GM12878 (cell line): ENCODE data around the gene SPSB2. TPM values are rescaled to one million over a fixed set of nuclear protein-coding genes. Genes with fewer than 3 reads are reported as not detected.

Experiments
- ATAC-seq: fragments of 200-7000 bp; cut with Tn5 transposase; 3 replicates; pipeline ENCODE4 v1.9.1; 2020; ENCODE audit warnings: mild to moderate bottlenecking, moderate library complexity
- BruUV-seq: library from RNA; stranded (reverse); fragments of 400-500 nt; replicated peaks from 2 replicates; lab custom pipeline; 2021; lab: Mats Ljungman, UMichigan
- CTCF ChIA-PET: fragments of 300-600 bp; sonication (Branson Sonifier 250); formaldehyde crosslinking; extraction: SDS; loops from one replicate; lab custom pipeline; 2021; ENCODE audit warnings: inconsistent platforms; lab: Yijun Ruan, JAX
- POLR2A ChIA-PET: fragments of 350-600 bp; formaldehyde crosslinking; extraction: SDS; loops from one replicate; lab custom pipeline; 2021; ENCODE audit warnings: inconsistent platforms; lab: Charles Lee
- RAD21 ChIA-PET: fragments of 300-600 bp; sonication (Branson Sonifier 250); formaldehyde crosslinking; loops from one replicate; lab custom pipeline; 2023; ENCODE audit warnings: antibody characterized with exemption; ENCODE audit not compliant: unreplicated experiment; lab: Charles Lee
- SMC1A ChIA-PET: fragments of 300-600 bp; sonication (Branson Sonifier 250); formaldehyde crosslinking; loops from one replicate; lab custom pipeline; 2023; ENCODE audit not compliant: unreplicated experiment, uncharacterized antibody; lab: Charles Lee
- DNase-seq: peaks from one replicate; pipeline ENCODE4 v3.0.0-alpha.2; 2011; ENCODE audit warnings: low read depth, low spot score
- FAIRE-seq: peaks from 3 replicates; lab custom pipeline; 2011; peaks lifted over from hg19 to GRCh38; lab: Jason Lieb, UNC
- H2AFZ ChIP-seq: 2 replicates; pipeline ENCODE4 v1.6.0; 2011; ENCODE audit warnings: low read depth, low read length, control low read depth; ENCODE audit not compliant: control insufficient read depth
- H3K27ac ChIP-seq: 2 replicates; pipeline ENCODE4 v1.5.1; 2011; ENCODE audit warnings: control low read depth; ENCODE audit not compliant: control insufficient read depth, insufficient read depth
- H3K27me3 ChIP-seq, 2 experiments: replicated peaks in 1 of 2; 2 replicates each; pipeline versions ENCODE4 v1.6.0 to v1.6.1; 2011; ENCODE audit warnings: low read length in 1 of 2; ENCODE audit not compliant: control insufficient read depth in 2 of 2, insufficient read depth in 2 of 2
- H3K36me3 ChIP-seq, 2 experiments: 2 replicates each; pipeline ENCODE4 v1.5.1; 2011; ENCODE audit warnings: low read length in 1 of 2; ENCODE audit not compliant: control insufficient read depth in 2 of 2, insufficient read depth in 2 of 2
- H3K4me1 ChIP-seq: 2 replicates; pipeline ENCODE4 v1.6.1; 2011; ENCODE audit warnings: mild to moderate bottlenecking, low read length, moderate library complexity, mixed read lengths; ENCODE audit not compliant: control insufficient read depth, insufficient read depth
- H3K4me2 ChIP-seq: 2 replicates; pipeline ENCODE4 v1.6.0; 2011; ENCODE audit warnings: control low read depth; ENCODE audit not compliant: control insufficient read depth, insufficient read depth
- H3K4me3 ChIP-seq: fragments of 200-600 bp; sonication (generic); 2 replicates; pipeline ENCODE4 v1.5.1; 2016
- H3K79me2 ChIP-seq: 2 replicates; pipeline ENCODE4 v1.6.0; 2011; ENCODE audit warnings: low read length; ENCODE audit not compliant: control insufficient read depth, insufficient read depth
- H3K9ac ChIP-seq: 2 replicates; pipeline ENCODE4 v1.8.0; 2011; ENCODE audit warnings: low read length, control low read depth, mixed read lengths; ENCODE audit not compliant: control insufficient read depth, insufficient read depth
- H3K9me3 ChIP-seq: replicated peaks from 3 replicates; pipeline ENCODE4 v1.5.1; 2011; ENCODE audit warnings: mild to moderate bottlenecking, low read length; ENCODE audit not compliant: control insufficient read depth, insufficient read depth
- H4K20me1 ChIP-seq: 2 replicates; pipeline ENCODE4 v1.6.0; 2011; ENCODE audit not compliant: control insufficient read depth, insufficient read depth
- CBX5 ChIP-seq: sonication (generic); IDR thresholded peaks from 2 replicates; pipeline ENCODE4 v1.6.1; 2016; ENCODE audit warnings: low read depth, moderate library complexity, mild to moderate bottlenecking, inconsistent platforms
- ESRRA ChIP-seq: IDR thresholded peaks from 2 replicates; pipeline ENCODE4 v1.6.1; 2012; ENCODE audit warnings: mild to moderate bottlenecking, low read length, improper control_type of control experiment
- KLF5 ChIP-seq: fragments of 450-650 bp; IDR thresholded peaks from 2 replicates; pipeline ENCODE4 v1.6.1; 2014; ENCODE audit warnings: mild to moderate bottlenecking; ENCODE audit not compliant: partially characterized antibody
- RELA ChIP-seq: fragments of 450-650 bp; IDR thresholded peaks from 2 replicates; pipeline ENCODE4 v1.8.0; 2014; ENCODE audit warnings: borderline replicate concordance; ENCODE audit not compliant: partially characterized antibody
- SUPT20H ChIP-seq: IDR thresholded peaks from 2 replicates; pipeline ENCODE4 v1.6.1; 2011; ENCODE audit warnings: low read depth, mild to moderate bottlenecking, low read length, moderate library complexity, borderline replicate concordance; ENCODE audit not compliant: control insufficient read depth
- ZNF274 ChIP-seq: IDR thresholded peaks from one replicate; pipeline ENCODE4 v1.8.0; 2011; ENCODE audit not compliant: insufficient read length, insufficient read depth
- WGBS: methylation state at CpG from one replicate; pipeline ENCODE4 v1.1.6; 2016; ENCODE audit warnings: low lambda C conversion rate; ENCODE audit not compliant: insufficient replicate concordance, insufficient coverage; ENCODE audit errors: missing lambda C conversion rate; 5-methylcytosine and 5-hydroxymethylcytosine counted together
- in situ Hi-C: fragments of 300-500 bp; cut with MboI; formaldehyde crosslinking; loops from 9 replicates; pipeline ENCODE4 v1.14.3; 2018; ENCODE audit warnings: mixed read lengths
- intact Hi-C: fragments of 100-400 bp; cut with micrococcal nuclease; formaldehyde crosslinking; loops from one replicate; pipeline ENCODE4 v1.14.2; 2022; ENCODE audit not compliant: unreplicated experiment
- polyA plus RNA-seq, 11 experiments: library from polyadenylated mRNA; depleted of rRNA in 4 of 11; unstranded in 6 of 11; stranded (reverse) in 5 of 11; fragments of >200 nt; fragmentation: Nextera tagmentation in 4 of 11; fragmentation: Illumina TruSeq in 1 of 11; extraction: Ambion mirVana in 4 of 11; extraction: Trizol in 1 of 11; gene quantifications; 1 replicate in 1 of 11; 2 replicates in 10 of 11; pipeline versions ENCODE4 v1.2.1 to v1.2.3, GENCODE V29; 2011 to 2016; ENCODE audit warnings: inconsistent platforms in 2 of 11, missing spikeins in 2 of 11, low read depth in 1 of 11
- total RNA-seq, 4 experiments: library from RNA; depleted of rRNA in 3 of 4; stranded (reverse); fragments of >200 nt in 3 of 4; fragmentation: Illumina TruSeq in 1 of 4; extraction: Trizol in 1 of 4; gene quantifications; 2 replicates each; pipeline versions ENCODE4 v1.2.1 to v1.2.3, GENCODE V29; 2013 to 2021
- TF ChIP-seq, protein P1 (sequence below): IDR thresholded peaks from 2 replicates; pipeline ENCODE4 v1.6.1; 2011; ENCODE audit warnings: borderline replicate concordance, low read depth, mild to moderate bottlenecking, moderate library complexity, low read length; ENCODE audit not compliant: insufficient read depth, poor library complexity, severe bottlenecking
- TF ChIP-seq, protein P2 (sequence below): IDR thresholded peaks from 2 replicates; pipeline ENCODE4 v1.6.1; 2011; ENCODE audit warnings: mild to moderate bottlenecking, low read depth, low read length, moderate library complexity; ENCODE audit not compliant: insufficient replicate concordance

The SPSB2 gene
- total and polyA plus RNA-seq, 10 of the 15 experiments (the other 5 are each of a cell fraction or from before 2014, with no cell fraction given) = 0.08 to 5.6 (median 2.7) TPM

DNA sequence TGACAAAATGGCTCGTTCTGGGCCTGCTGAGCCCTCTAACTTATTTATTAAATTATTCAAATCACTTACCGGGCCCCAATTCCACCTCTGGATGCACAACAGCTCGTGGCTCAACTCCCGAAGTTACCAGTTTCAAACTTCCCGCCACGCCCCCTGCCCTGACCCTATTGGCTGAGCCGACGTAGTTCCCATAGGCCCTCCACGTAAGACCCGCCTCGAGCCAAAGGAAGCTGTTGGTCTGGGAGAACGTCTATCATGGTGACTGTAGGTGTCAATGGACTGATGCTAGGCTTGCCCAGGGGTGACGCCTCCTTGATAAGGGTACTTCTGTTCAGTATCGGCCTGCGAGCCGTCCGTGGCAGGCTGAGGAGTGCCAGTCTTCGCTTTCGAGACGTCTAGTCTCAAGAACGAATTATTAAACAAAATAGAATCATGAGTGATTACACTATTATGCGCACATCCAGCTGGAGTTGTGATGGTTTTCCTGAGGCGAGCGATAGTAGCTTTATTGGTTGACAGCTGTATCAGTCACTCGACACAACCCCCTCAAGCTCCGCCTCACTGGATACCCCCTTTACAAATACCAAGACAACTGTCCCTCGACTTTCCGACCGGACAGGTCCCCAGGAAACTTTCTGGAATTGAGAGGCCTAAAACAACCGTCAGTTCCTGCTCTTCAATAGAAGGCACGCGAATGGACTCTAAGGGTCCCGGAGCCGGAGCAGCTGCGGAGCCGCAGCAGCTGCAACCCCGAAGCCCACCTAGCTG is 21.8 kb downstream of the SPSB2 start, which contains the start of gene CDCA3 (continued):
- TF ChIP-seq, protein P1, sequence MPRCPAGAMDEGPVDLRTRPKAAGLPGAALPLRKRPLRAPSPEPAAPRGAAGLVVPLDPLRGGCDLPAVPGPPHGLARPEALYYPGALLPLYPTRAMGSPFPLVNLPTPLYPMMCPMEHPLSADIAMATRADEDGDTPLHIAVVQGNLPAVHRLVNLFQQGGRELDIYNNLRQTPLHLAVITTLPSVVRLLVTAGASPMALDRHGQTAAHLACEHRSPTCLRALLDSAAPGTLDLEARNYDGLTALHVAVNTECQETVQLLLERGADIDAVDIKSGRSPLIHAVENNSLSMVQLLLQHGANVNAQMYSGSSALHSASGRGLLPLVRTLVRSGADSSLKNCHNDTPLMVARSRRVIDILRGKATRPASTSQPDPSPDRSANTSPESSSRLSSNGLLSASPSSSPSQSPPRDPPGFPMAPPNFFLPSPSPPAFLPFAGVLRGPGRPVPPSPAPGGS = no peak
- TF ChIP-seq ZNF274 (no peak), SUPT20H (no peak), RELA (no peak)

DNA sequence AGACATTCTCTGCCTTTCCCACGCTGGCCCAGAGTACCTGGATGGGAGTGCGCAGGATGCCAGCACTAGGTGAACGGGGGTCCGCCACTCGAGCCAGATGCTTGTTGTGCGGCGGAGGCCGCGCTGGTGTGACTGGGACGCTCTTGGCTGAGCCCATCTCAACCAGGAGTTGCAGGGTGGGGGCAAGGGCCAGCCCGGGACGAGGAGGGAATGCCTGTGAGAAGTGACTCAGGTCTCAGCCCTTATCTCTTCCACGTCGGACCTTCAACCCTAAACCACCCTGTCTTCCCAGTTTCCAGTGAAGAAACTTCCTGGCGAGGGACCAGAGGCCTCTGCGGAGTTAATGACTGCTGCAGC is 22.3 kb downstream of the SPSB2 start:
- in situ Hi-C loops = no loop called here
- no peak for DNase-seq
- TSS peak; percentile 81 for BruUV-seq
- 39% methylated on average over 16 of the region's 16 CpGs for WGBS
- peak overlapping the region; percentile 71 for H3K9ac ChIP-seq
- ChIA-PET CTCF (interaction anchor here (0.9 to 9.9 kb wide), 8 partner anchors 17 to 313 kb away, joined by 3 to 173 read pairs (median 6); partner anchors contain the start of genes COPS7A, MLF2, PTPN6 and SPSB2), POLR2A (interaction anchor here (0.6 to 8.9 kb wide), 22 partner anchors 9 to 257 kb away, joined by 3 to 84 read pairs (median 6); partner anchors contain the start of genes C12orf57, C1RL, COPS7A and MLF2), SMC1A (interaction anchor here (0.6 to 5.0 kb wide), 10 partner anchors 10 to 406 kb away, joined by 3 to 26 read pairs (median 6); partner anchors contain the start of genes CD27, COPS7A, GNB3 and MLF2), RAD21 (interaction anchor here (0.6 to 5.6 kb wide), 14 partner anchors 8 to 281 kb away, joined by 3 to 42 read pairs (median 5); partner anchors contain the start of genes C12orf57, COPS7A, MLF2 and PTMS)
- TF ChIP-seq, protein P2, sequence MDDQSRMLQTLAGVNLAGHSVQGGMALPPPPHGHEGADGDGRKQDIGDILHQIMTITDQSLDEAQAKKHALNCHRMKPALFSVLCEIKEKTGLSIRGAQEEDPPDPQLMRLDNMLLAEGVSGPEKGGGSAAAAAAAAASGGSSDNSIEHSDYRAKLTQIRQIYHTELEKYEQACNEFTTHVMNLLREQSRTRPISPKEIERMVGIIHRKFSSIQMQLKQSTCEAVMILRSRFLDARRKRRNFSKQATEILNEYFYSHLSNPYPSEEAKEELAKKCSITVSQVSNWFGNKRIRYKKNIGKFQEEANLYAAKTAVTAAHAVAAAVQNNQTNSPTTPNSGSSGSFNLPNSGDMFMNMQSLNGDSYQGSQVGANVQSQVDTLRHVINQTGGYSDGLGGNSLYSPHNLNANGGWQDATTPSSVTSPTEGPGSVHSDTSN = no peak
- TF ChIP-seq CBX5 = no peak
- no peak for TF ChIP-seq KLF5
- no peak for TF ChIP-seq ESRRA
- peaks cover 2 to 15% of the 10 kb centered on the region in 2 experiments for H3K36me3 ChIP-seq
- H3K27ac ChIP-seq = peak overlapping the region; percentile 72
- H2AFZ ChIP-seq = peak overlapping the region; percentile 18; the same call in 1 of the 2 replicates
- peaks cover 28% of the 10 kb centered on the region for H3K4me1 ChIP-seq
- peaks cover 41% of the 10 kb centered on the region for H3K79me2 ChIP-seq
- no peak for FAIRE-seq
- H3K9me3 ChIP-seq = no peaks in the 10 kb centered on the region
- no peaks in the 10 kb centered on the region for H4K20me1 ChIP-seq
- ATAC-seq = no peak
- H3K27me3 ChIP-seq = no peaks in the 10 kb centered on the region
- peak overlapping the region; percentile 60 for H3K4me3 ChIP-seq
- H3K4me2 ChIP-seq = peak overlapping the region; percentile 96
- intact Hi-C loops = loop anchor here (5.0 kb wide), 1 partner anchor 163 kb away; the partner anchor contains the start of gene ZNF384
